HG02943 (cell line): ENCODE data around the gene GREM2.

Experiments used
- ATAC-seq: cut with Tn5 transposase; IDR thresholded peaks from one replicate; pipeline ENCODE4 v1.9.1; 2021; ENCODE audit warnings: mild to moderate bottlenecking, low read depth, moderate library complexity; ENCODE audit not compliant: unreplicated experiment

GREM2 gene

DNA sequence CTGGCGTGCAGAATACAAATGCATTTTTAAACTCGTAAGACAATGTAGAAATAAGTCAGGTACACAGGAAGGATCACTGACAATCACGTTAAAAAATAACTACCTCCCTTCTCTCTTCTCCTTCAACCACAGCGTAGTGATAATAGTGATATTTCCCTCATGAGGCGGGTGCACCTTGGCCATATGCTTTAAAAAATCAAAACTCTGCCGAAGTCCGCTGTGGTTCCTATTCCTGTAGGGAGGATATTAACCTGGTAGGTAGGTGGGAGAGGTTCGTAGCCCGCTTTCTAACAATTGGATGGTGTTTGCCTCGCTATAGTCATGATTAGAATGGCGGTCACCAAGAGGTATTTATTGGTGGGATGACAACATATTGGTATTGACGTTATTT lies 732 bp downstream of the GREM2 start:
- ATAC-seq: no peak

DNA sequence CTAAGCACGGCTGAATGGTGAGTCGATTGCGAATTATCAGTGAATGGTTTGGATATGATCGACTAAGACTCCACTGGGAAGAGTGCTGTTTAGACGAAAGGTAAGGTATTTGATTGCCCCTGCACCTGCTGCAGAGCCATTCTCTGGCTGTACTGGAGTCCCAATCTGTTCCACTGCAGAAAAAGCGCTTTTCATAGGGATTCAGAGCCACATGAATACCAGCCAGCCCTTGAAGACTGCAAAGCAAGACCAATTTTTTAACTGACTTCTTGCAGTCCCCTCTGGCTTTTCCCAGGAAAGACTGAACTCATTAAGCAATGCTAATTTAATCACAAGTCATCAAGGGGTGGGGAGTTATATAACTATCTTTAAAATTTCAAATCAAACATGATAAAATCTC lies 1.3 kb downstream of the GREM2 start:
- ATAC-seq: no peak

DNA sequence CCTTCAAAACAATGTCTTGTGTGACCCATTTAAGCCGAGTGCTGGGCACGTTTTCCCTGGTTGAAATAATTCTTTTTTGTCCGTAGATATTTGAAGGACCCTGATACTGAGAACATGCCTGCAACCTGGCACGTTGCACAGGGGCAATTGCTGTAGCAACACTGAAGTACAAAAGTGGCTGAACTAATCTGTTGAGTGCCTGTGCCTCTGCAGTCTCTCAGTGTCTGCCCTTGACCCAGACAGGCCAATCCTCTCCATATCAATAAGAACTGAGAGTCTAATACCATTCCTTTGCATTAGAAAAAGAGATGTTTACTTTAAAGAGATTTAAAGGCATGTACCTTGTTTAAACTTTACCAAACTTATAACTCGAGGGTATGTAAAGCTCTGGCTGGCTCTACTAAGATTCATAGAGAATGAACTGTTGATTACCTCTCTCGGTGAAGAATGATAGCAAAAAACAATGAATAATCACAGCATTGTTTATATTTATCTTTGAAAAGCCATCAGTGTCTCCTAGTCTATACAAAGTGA lies 2.4 kb downstream of the GREM2 start:
- ATAC-seq: no peak

DNA sequence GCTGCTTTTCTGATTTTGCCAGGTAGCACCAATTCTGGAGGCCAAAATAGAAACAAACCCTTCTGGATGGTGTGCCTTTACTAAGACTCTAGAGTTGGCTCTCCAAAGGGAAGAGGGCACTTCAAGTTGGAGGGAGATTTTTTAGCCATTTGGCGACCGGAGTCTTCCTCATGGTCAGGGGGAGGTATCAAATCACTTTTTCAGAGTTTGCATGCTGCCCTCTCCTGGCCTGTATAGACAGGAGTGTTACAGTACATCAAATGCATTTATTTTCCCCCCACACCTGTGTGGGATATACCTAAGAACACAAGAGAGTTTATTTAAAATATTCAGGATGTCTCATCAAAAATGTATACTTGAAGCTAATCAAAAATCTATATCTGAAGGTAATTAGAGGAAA lies 3.2 kb downstream of the GREM2 start:
- ATAC-seq: no peak

DNA sequence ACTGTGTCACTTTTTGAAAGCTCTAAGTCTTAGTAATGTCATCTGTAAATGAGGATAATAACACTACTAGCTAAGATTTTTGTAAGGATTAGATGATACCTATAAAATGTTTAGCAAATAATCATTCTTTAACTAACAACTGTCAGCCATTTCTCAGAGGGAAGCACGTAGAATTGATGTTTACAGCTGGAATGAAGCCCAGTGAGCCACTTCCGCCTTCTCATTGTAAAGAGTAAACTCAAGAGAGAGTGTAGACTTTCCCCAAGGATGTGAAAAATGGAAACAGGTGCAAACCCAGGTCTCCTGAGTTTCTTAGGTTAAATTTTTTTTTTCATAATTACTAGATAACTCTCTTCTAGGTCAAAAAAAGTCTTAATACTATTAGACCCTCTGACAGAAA lies 4.9 kb downstream of the GREM2 start:
- no peak for ATAC-seq

DNA sequence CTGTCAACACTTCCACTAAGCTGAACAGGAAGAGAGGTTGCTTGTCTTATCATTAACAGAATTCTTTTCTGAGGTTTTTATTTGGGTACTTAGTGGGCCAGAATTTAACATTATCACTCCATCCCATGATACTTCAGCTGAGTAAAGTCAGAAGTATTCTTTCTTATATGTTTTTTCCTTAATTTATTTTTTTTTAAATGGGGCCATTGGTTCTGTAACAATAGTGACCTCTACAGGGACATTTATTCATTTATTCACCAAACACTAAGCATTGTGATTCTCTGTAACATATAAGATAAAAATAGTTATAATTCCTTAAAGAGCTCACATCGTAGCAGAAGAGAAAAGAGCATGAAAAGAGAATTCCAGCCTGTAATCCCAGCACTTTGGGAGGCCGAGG lies 9.8 kb downstream of the GREM2 start:
- no peak for ATAC-seq

DNA sequence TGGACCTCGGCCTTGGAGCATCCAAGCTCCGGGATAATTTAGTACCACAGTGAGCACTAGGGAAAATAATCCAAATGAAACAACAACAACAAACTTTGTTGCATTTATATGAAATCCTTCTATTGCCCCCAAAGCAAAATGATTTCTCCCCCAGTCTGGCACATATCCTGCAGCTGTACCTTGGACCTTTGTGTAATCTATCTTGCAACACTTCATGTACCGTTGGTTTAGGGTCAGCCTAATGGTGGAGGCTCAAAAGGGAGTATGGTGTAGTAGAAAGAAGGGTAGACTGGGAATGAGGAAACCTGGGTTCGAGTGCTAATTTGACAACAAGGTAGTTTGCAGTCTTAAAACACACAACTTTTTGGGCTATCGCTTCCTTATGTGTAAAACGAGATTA lies 12.1 kb downstream of the GREM2 start:
- no peak for ATAC-seq

DNA sequence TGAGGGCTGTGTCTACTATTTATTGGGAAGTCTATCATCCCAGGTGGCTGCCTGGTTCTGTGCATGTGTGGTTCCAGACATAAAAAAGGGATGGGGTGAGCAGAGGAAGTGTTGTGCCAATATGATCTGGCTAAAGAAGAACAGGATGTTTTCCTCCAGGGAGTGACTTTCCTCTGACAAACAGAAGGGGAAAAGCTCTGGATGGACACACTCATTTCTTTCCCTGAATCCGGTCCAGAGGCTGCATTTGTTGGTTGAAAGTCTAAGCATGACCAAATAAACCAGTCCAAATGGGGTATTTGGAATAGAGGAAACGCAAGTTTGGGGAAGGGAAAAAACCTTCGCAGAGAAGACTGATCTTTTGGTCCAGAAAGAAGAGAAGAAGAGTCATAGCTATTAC lies 12.7 kb downstream of the GREM2 start:
- ATAC-seq: no peak

DNA sequence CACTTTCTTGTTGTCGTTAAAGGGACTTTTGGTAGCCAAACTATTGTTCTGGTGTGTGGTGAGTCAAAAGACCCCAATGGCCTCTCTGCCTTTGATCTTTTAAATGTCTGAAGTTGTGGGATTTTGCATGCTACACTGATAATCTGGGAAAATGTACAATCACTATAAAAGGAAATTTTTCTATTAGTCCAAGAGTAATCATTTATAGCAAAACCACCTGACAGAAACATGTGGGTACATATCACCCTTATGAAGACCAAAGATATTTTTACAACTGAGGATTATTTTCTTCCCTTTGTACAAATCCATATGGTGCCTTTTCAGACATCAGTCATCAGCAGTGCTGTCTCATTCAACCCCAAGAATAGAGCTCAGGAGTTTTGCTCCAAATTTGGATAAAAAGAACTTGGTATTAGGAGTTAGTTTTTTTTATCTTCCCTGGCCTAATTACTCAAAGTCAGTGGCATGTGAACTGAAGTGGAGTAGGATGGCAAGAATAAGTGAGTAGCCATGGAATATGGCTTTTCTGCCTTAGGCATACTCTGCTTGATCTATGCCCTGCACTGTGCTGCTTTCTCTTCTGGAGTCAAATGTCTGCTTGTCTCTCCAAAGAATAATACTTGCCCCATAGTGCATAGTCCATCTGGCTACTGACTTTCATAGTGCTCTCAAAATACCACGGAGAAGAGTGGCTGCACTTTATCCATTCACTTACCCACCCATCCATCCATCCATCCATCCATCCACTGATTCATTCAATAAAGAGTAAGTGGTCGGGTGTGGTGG lies 13.5 kb downstream of the GREM2 start:
- no peak for ATAC-seq

DNA sequence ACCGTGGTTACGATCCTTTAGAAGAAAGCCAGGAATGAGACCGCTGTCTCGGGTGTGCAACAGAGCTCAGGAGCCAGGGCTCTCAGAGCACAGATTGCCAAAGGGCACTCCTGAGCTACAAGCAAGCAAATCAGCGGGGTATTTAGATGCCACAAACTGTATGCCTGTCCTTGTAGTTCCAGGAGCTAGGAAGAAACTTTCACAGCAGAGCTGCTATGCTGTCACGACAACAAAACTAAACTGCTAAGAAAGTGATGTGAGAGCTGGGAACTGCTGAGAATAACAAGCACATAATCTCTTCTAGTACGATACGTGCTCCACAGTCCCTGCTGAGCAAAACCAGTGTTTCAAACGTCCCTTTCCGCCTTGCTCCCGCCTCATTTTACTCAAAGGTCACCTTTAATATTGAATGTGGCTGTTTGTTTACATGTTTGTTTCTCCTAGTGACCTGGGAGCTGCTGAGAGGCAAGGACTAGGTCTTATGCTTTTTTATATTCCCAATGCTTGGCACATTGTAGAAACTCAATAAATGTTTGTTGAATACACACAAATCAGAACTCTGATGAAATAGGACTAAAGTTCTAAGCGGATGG lies 14.7 kb downstream of the GREM2 start:
- ATAC-seq: no peak

DNA sequence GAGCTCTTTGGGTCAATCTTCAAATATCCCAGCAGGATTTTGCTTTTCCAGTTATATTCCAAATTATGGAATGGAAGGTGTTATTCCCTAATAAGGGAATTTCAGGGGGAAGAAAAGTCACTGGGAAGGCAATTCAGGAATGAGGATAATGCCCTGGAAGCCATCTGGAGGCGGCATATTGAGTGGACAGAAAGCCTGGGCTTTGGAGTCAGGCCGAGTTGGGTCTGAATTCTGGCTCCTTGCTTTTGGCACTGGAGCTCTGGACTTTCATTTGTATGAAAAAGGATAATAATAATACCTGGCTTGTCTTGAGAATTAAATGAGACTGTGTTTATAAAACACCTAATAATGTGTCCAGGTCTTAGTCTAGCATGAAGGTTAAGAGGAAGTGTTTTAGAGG lies 16.5 kb downstream of the GREM2 start:
- no peak for ATAC-seq

DNA sequence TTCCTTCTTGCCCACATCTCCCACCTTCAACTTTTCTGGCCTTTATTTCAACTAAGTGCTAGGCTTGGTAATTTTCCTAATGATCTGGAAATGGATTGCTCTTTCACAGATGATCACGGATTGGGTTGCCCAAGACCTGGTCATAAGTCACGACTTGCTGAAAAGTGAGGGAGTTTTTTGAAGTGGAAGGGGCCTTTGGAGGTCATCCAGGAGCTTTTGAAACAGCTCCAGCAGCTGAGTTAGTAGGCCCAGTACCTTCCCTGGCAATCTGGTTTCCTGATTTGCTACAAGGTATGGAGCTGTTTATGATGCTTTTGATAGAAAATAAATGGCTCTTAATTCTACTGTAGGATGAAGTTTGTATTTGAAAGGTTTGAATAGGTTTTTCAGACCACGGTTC lies 20.4 kb downstream of the GREM2 start:
- ATAC-seq: no peak

DNA sequence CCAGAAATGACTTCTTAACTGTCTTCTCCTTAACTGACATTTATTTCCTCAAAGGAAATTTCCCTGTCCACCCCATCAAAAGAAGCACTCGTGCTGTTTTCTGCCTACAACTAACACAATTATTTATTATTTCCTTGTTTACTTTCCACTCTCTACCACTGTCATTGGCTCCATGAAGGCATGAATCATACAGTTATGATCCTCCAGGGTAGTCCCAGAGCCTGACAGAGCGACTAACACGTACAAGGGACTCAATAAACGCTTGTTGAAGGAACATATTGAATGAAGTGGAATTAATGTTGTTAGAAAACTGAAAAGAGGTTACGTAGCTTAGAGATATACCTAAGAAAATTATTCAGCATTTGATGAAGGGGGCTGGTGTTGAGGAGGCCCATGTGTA lies 20.9 kb downstream of the GREM2 start:
- no peak for ATAC-seq

DNA sequence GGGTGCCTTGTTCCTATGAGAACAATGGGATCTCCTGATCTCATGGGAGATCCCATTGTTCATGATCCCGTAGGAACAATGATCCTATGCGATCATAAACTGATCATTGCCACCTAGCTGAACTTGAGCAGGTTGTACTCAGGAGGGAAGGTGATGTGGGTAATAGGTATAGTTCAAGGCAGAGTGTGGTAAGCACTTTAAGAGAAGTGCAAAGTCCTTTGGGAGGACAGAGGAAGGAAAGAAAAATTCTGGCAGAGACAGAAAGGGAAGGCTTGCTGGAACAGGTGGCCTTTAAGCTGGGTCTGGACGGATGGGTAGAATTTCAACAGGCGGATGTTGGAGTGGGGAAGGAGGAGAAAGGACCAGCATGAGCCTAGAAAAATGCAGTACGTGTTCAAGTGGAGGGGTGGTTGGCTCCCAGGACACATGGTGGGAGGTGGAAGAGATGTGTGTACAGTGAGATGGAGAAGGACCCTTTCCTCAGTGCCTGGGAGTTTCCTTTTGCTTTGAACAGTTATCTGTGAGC lies 22.3 kb downstream of the GREM2 start:
- no peak for ATAC-seq

DNA sequence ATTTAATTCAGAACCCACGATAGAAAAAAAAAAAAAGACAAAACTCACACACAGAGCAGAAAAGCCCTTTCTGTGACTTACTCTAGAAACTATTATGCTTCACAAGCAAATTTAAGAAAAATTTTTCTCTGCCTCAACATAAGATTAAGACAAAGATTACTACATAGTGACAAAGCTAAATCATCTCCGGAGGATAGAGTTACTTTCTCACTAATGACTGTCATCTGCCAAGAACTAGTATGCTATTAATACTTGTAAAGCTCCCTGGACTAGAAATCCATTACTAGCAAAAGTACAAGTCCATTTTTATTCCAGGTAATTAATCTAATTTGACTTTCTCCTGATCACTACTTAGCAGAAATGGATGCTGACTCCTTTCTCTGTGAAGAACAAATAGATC lies 25.9 kb downstream of the GREM2 start:
- no peak for ATAC-seq

DNA sequence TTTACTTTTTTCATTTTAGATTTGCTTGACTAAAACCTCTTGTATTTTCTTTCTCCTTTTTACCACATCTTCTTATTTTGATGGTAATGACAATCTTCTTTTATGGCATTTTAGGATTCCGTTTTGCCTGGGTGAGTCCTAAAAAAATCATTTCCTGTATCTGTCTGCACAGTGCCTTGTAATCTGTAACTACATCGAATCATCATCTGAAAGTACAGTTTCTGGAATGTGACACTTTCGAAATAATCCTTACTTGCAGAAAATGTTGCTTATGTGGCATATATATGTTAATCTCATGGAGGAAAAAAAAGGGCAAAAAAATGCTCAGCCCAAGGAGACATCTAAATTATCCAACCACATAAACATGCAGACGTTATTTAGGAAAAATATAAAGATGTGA lies 29.0 kb downstream of the GREM2 start:
- no peak for ATAC-seq

DNA sequence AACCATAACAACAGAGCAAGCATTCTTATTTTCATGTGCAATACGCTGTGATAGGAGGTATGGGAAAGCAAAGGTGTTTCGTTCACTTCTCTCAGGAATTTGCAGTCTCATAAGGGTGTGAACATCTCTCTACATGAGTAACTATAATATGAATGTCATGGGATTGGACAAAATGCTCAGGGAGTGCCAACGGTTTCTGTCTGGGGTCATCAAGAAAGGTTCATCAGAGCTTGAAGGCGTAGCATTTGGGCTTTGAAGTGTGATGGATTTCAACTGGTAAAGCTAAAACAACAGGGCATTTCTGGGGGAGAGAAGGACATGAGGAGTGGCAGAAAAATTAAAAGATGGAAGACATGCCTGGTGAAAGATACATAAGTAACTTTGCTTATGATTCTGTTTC lies 32.4 kb downstream of the GREM2 start:
- no peak for ATAC-seq

DNA sequence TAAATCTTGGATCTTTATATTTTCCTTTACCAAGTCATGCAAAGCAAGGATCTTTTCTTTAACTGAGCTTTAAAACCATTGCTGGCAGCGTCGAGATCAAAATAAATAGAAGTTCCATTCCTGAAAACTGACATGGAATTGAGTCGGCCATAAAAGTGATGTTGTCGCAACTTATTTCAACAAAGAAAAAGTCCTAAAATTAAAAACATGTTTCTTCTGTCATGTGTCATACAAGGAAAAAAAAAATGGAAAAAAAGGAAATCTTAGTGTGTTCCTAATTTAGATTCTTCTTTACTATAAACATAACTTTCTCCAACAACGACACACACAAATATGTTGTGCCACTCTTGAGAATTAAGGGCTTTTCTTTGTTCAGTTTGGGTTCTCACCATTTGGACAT lies 34.9 kb downstream of the GREM2 start:
- ATAC-seq: no peak

DNA sequence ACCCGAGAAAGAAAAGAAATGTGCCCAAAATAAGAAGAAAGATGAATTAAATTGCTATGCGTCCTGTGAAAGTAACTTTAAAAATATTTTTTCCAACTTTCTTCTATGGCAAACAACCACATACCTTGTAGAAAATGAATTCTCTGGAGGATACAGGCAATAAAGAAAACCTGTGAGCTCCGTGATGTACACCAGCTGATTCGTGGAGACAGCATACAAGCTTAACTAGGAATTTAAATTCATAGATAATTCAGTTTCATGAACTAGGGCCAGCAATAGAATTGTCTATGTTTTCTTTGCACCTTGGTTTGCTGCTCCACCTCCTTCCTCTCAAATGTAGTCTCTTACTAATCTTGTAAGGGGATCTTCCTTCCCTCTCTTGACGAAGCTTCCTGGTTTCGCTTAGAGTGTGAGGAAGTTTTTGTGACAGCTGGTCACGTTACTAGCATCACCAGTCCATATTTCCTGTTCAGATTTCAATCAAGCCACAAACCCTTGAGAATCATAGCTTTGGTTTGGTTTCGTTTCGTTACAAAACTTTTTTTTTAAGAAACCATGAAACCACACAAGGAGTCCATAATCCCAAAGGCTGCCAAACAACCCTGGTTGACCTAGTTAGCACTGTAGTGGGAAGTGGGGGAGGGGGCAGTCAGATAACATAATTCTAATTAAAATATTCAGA lies 35.8 kb downstream of the GREM2 start:
- no peak for ATAC-seq

DNA sequence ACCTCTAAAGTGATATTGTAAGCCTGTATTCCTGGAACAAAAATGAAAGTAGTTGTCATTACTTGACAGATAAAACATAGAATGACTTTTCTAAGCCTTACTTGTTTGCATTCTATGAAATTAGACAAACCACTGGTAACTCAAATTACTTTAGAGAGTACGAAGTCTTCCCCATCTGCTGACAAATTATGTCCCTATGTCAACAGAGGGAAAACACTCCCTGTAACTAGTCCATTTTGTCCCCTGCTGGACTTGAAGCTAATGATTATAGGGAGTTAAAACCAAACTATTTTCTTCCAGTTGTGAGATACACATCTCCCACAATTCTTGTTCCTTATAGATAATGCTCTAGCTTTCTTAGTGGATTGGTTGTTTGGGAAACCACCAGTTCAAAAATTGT lies 39.6 kb downstream of the GREM2 start:
- ATAC-seq: no peak

DNA sequence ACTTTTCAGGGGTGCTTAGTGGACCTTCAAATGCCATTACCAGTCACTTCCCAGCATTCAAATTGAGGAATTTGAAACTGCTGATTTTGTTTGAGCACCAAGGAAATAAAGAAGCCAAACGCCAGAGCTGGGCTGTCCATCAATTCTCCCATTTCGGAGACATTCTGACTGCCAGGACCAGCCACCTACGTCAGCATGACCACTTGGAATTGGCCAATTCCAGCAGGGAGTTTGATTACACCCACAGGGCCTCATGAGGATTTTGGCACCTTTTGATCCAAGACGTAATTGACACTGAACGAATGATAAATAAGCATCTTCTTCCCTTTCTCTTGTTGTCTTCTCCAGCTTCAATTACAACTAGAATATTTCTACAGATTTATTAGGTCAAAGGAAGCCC lies 40.2 kb downstream of the GREM2 start:
- no peak for ATAC-seq

DNA sequence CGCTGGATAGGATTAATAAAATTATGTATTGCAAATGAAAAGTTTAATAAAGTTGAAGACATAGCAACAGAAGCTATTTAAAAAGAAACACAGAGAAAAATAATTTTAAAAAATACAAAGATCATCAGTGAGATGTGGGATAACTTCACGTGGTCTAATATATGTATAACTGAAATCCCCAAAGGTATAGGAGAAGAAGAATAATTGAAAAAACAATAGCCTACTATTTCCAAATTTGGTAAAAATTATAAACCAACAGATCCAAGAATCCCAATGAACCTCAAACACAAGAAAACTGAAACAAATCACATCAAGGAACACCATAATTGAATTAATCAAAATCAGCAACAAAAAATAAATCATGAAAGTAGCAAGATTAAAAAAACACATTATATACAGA lies 44.9 kb downstream of the GREM2 start:
- ATAC-seq: no peak
